ENCODE data around the gene CCDC102B. TPM values are rescaled to one million over a fixed set of nuclear protein-coding genes. Genes with fewer than 3 reads are reported as not detected.
"Not testable (repeated sequence)": the region's sequence is repeated elsewhere in the genome, so short reads cannot be mapped to it uniquely, and the experiment has no call there.

The CCDC102B gene
- total RNA-seq, 2 experiments from 2014 or later: 1.8 to 2.3 TPM

DNA sequence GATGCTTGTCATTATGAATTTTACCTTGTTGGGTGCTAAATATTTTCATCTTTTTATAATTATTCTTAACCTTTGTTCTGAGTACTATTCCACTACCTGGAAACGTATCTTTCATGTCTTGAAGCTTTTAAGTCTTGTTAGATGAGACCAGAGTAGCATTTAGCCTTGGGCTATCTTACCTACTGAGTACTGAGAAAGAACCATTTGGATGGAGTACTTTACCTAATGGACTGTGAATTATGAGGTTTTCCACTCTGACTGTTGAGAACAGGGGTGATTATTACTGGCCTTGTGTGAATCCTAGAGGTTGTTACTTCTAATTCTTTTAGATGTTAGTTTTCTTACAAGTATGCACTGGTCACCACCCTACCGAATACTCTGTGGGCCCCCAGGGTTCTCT lies 63.5 kb downstream of the CCDC102B start:
- CTCF ChIA-PET: no interaction called here
- intact Hi-C loops (cut with DNase I, micrococcal nuclease): no loop called here
- no peaks in the 10 kb centered on the region for H3K4me1 Mint-ChIP-seq
- no peak for DNase-seq
- ATAC-seq: no peak
- POLR2A ChIA-PET: no interaction called here
- no peak overlapping the region for H3K4me3 Mint-ChIP-seq
- no peaks in the 10 kb centered on the region for H3K36me3 Mint-ChIP-seq (ENCODE audit: low read depth)
- H3K27me3 Mint-ChIP-seq: no peaks in the 10 kb centered on the region
- H3K9me3 Mint-ChIP-seq (ENCODE audit: low read depth): no peaks in the 10 kb centered on the region
- no peak overlapping the region for H3K27ac Mint-ChIP-seq

DNA sequence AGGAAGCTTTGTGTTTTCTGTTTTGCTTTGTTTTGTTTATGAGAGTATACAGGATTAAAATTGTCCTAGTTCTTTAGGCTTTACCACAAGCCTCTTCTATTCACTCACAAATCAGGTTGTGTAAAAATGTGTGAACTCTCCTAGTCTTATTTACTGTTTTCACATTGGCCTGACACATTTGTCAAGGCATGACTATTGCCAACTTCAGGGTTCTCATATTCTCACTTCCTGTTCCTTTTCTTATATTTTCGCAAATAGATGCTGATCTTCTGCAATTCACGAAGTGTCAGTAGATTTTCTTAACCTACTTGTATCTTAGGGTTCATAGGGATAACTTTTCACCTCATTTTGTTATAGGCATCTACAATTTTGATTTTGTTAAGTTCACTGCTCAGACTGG lies 67.1 kb downstream of the CCDC102B start:
- ChIA-PET CTCF (no interaction called here), POLR2A (no interaction called here)
- Mint-ChIP-seq H3K36me3 (ENCODE audit: low read depth) (no peaks in the 10 kb centered on the region), H3K9me3 (ENCODE audit: low read depth) (no peaks in the 10 kb centered on the region), H3K4me1 (no peaks in the 10 kb centered on the region), H3K27ac (no peak overlapping the region), H3K4me3 (no peak overlapping the region), H3K27me3 (no peaks in the 10 kb centered on the region)
- intact Hi-C loops (cut with DNase I, micrococcal nuclease): no loop called here
- DNase-seq (no peak), ATAC-seq (no peak)

DNA sequence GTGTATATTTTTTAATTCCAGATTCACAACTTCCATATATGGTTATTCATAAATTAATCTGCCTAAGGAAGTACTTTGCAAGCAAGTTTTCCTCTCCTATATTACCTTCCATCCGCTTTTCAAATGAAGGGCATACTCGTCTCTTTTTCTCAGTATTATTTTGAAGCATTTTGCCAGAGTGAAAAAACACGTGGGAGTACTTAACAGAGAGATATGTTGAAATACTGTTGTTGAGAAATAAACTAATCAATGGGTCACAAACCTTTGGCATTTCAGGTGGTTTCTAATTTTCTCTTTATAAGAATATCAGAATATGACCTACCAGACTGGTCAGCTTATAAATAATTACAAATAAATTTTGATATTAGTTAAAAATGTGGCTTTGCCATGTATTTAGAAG lies 67.6 kb downstream of the CCDC102B start:
- no peak overlapping the region for H3K4me3 Mint-ChIP-seq
- DNase-seq (no peak), ATAC-seq (no peak)
- no peak overlapping the region for H3K27ac Mint-ChIP-seq
- H3K36me3 Mint-ChIP-seq (ENCODE audit: low read depth): no peaks in the 10 kb centered on the region
- POLR2A ChIA-PET: no interaction called here
- H3K9me3 Mint-ChIP-seq (ENCODE audit: low read depth): no peaks in the 10 kb centered on the region
- H3K4me1 Mint-ChIP-seq: no peaks in the 10 kb centered on the region
- CTCF ChIA-PET: no interaction called here
- no peaks in the 10 kb centered on the region for H3K27me3 Mint-ChIP-seq
- intact Hi-C loops (cut with DNase I, micrococcal nuclease): no loop called here

DNA sequence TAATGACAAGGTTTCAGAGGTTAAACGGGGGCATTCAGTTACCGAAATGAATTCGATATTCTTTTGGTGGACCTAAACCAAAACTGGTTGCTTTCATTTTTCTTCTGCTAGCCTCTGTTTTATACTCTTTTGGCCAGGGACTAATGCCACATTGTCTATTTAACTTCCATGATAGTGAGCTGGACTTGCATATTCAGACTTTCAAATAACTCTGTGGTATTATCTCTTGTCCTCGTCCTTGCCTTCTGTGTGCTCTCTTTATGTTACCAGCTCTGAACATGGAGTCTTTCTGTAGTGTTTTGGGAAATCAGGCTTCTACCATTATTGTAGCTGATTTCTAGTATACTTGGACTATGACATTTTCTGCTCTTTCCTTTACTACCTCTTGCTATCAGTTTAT lies 75.1 kb downstream of the CCDC102B start:
- ChIA-PET POLR2A (no interaction called here), CTCF (interaction anchor here (0.6 kb wide), 1 partner anchor 141 kb away, joined by 3 read pairs; no protein-coding TSS in a partner anchor)
- H3K27ac Mint-ChIP-seq: no peak overlapping the region
- ATAC-seq: no peak
- no peak overlapping the region for H3K4me3 Mint-ChIP-seq
- DNase-seq: no peak
- intact Hi-C loops (cut with DNase I, micrococcal nuclease): no loop called here
- H3K9me3 Mint-ChIP-seq (ENCODE audit: low read depth): no peaks in the 10 kb centered on the region
- no peaks in the 10 kb centered on the region for H3K4me1 Mint-ChIP-seq
- H3K36me3 Mint-ChIP-seq (ENCODE audit: low read depth): no peaks in the 10 kb centered on the region
- no peaks in the 10 kb centered on the region for H3K27me3 Mint-ChIP-seq

DNA sequence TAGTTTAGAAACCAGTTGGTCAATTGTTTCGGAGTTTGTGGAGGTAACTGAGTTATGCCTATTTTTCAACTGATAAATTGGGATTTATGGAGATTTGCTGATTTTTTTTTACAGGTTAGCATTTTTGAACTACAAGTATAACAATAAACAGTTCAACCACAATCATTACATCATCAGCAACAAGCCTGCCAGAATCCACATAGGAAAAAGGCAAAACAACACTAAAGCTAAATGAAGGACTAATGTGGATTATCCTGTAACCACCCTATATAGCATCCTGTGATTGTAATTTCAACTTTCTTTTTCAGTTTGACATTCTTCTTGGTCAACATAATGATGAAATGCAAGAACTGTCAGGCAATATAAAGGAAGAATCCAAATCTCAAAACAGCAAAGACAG lies 76.5 kb downstream of the CCDC102B start:
- intact Hi-C loops (cut with DNase I, micrococcal nuclease): no loop called here
- no peaks in the 10 kb centered on the region for H3K4me1 Mint-ChIP-seq
- no peak overlapping the region for H3K4me3 Mint-ChIP-seq
- CTCF ChIA-PET: no interaction called here
- H3K27ac Mint-ChIP-seq: no peak overlapping the region
- H3K9me3 Mint-ChIP-seq (ENCODE audit: low read depth): no peaks in the 10 kb centered on the region
- H3K36me3 Mint-ChIP-seq (ENCODE audit: low read depth): no peaks in the 10 kb centered on the region
- DNase-seq (no peak), ATAC-seq (no peak)
- no peaks in the 10 kb centered on the region for H3K27me3 Mint-ChIP-seq
- POLR2A ChIA-PET: no interaction called here

DNA sequence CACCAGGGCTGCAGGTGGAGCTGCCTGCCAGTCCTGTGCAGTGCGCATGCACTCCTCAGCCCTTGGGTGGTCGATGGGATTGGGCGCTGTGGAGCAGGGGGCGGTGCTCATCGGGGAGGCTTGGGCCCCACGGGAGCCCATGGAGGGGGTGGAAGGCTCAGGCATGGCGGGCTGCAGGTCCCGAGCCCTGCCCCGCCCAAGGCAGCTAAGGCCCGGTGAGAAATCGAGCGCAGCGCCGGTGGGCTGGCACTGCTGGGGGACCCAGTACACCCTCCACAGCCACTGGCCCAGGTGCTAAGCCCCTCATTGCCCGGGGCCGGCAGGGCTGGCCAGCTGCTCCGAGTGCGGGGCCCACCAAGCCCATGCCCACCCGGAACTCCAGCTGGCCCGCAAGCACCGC lies 82.1 kb downstream of the CCDC102B start:
- H3K36me3 Mint-ChIP-seq (ENCODE audit: low read depth); H3K27me3 Mint-ChIP-seq; H3K9me3 Mint-ChIP-seq (ENCODE audit: low read depth); H3K27ac Mint-ChIP-seq; ATAC-seq; intact Hi-C loops (cut with DNase I, micrococcal nuclease); CTCF ChIA-PET; DNase-seq; POLR2A ChIA-PET; H3K4me1 Mint-ChIP-seq; H3K4me3 Mint-ChIP-seq: not testable (repeated sequence)

DNA sequence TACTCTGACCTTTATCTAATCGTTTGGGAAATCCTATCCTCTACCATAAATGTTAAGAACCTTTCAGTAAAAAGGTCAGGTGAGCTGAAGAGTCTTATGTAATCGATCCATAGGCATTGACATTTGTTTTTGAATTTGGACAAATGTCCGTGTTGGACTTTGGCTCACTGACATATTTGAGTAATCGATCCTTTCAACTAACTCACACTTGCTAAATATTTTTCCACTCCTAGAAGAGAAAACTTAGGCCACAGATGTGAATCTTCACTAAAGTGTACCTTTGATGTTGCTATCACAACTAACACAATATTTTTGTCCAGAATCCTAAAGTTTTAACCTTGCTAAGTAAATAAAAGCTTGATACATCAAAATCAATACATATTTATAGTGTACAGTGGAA lies 89.5 kb downstream of the CCDC102B start:
- no peaks in the 10 kb centered on the region for H3K4me1 Mint-ChIP-seq
- no peaks in the 10 kb centered on the region for H3K27me3 Mint-ChIP-seq
- ATAC-seq: no peak
- H3K27ac Mint-ChIP-seq: no peak overlapping the region
- intact Hi-C loops (cut with DNase I, micrococcal nuclease): no loop called here
- DNase-seq: no peak
- no peak overlapping the region for H3K4me3 Mint-ChIP-seq
- ChIA-PET CTCF (no interaction called here), POLR2A (no interaction called here)
- no peaks in the 10 kb centered on the region for H3K9me3 Mint-ChIP-seq (ENCODE audit: low read depth)
- no peaks in the 10 kb centered on the region for H3K36me3 Mint-ChIP-seq (ENCODE audit: low read depth)

DNA sequence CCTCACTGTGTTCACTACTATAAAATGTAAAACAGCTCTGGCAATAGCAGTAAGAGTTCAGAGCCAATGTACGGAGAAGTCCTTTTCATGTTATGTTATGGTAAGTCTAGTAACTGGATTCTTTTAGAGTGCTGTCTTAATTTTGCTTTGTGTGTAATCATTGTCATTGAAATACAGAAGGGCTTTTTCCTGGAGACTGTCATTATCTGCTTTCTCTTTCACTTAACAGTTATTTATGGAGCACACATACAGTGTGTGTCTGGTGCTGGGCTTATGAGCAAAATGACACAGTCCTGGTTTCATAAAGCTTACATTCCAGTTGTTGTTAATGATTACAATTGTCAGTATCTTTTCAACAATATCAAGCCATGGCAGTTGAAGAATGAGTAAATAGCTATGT lies 95.5 kb downstream of the CCDC102B start:
- ATAC-seq (no peak), DNase-seq (no peak)
- H3K9me3 Mint-ChIP-seq (ENCODE audit: low read depth): no peaks in the 10 kb centered on the region
- no peaks in the 10 kb centered on the region for H3K36me3 Mint-ChIP-seq (ENCODE audit: low read depth)
- POLR2A ChIA-PET: no interaction called here
- intact Hi-C loops (cut with DNase I, micrococcal nuclease): no loop called here
- H3K27ac Mint-ChIP-seq: no peak overlapping the region
- H3K4me1 Mint-ChIP-seq: no peaks in the 10 kb centered on the region
- CTCF ChIA-PET: interaction anchor here (0.7 kb wide), 1 partner anchor 1200 kb away, joined by 3 read pairs; no protein-coding TSS in a partner anchor
- no peak overlapping the region for H3K4me3 Mint-ChIP-seq
- H3K27me3 Mint-ChIP-seq: no peaks in the 10 kb centered on the region

DNA sequence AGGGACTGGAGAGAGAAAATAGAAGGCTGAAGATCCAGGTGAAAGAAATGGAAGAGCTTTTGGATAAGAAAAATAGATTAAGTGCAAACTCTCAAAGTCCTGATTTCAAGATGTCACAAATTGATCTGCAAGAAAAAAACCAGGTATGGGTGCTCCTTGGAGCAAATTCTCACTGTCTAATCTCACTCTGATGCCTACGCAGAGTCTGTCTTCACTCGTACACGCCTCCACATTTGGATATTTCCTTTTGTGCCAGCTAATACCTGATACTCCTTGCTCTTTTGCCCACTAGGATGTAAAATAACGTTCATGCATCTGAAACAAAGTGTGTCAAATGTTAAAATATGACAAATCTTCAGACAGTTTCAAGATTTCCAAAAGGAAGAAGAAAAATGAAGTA lies 99.4 kb downstream of the CCDC102B start:
- no peak overlapping the region for H3K27ac Mint-ChIP-seq
- ChIA-PET CTCF (interaction anchor here (0.7 kb wide), 1 partner anchor 11 kb away, joined by 3 read pairs; no protein-coding TSS in a partner anchor), POLR2A (no interaction called here)
- DNase-seq (no peak), ATAC-seq (no peak)
- no peak overlapping the region for H3K4me3 Mint-ChIP-seq
- no peaks in the 10 kb centered on the region for H3K9me3 Mint-ChIP-seq (ENCODE audit: low read depth)
- H3K27me3 Mint-ChIP-seq: no peaks in the 10 kb centered on the region
- no peaks in the 10 kb centered on the region for H3K4me1 Mint-ChIP-seq
- intact Hi-C loops (cut with DNase I, micrococcal nuclease): no loop called here
- no peaks in the 10 kb centered on the region for H3K36me3 Mint-ChIP-seq (ENCODE audit: low read depth)

DNA sequence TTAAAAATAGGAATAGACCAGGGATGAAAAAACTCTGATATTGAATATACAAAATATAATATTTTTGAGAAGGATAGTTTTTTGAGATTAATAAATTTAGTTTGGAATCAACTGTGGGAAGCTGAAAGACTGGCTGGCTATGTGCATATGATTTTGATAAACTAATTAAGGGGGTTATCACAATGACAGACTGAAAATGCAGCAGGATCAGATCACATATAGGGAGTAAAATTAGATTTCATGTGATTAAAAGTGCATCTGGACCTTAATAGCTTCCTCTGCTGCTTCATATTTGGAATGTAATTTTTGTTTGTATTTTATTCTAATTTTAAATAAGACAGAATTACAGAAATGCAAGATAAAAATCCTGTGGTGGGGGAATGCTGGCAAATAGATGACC lies 111.7 kb downstream of the CCDC102B start:
- POLR2A ChIA-PET: no interaction called here
- Mint-ChIP-seq H3K4me3 (no peak overlapping the region), H3K4me1 (no peaks in the 10 kb centered on the region), H3K27ac (no peak overlapping the region), H3K9me3 (ENCODE audit: low read depth) (peaks cover 2% of the 10 kb centered on the region), H3K36me3 (ENCODE audit: low read depth) (no peaks in the 10 kb centered on the region), H3K27me3 (no peaks in the 10 kb centered on the region)
- CTCF ChIA-PET: no interaction called here
- intact Hi-C loops (cut with DNase I, micrococcal nuclease): no loop called here
- no peak for ATAC-seq
- DNase-seq: no peak

DNA sequence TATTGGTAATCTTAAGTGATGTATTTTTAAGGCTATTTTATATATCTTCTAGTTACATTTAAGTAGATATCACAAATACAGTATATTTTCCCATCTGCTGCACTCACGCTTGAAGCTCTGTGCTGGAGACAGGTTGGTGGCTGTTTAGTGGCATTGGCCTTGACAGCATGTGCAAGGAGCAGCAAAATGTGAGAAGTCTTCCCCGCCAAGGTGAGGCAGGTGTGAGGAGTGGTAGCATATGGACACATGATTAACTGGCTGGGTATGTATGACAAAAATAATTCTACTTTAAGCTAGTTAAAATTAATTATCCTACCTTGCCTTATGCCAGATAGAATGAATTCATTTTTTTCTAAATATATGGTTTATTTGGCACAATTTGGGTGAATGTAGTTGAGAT lies 117.2 kb downstream of the CCDC102B start:
- H3K9me3 Mint-ChIP-seq (ENCODE audit: low read depth): peaks cover 2% of the 10 kb centered on the region
- intact Hi-C loops (cut with DNase I, micrococcal nuclease): no loop called here
- CTCF ChIA-PET: no interaction called here

DNA sequence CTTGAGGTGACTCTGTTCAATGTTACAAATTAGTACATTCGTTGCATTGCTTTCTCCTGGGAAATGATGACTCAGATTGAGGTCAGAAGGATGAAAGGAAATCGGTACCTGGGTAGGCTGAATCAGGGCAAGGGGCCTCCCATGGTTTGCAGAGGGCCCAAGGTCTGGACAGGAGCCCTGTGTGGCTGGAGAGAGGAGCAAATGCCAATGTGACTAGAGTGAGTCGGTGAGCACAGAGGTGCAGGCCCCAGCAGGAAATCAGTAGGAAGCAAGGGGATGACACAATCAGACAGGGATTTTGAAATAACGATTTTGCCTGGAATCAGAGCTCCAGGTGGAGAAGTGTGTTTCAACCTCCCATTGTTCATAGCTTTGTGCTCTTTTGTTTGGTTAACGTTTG lies 118.9 kb downstream of the CCDC102B start:
- ATAC-seq: peak; percentile 60
- no peak overlapping the region for H3K27ac Mint-ChIP-seq
- no peak overlapping the region for H3K4me3 Mint-ChIP-seq
- intact Hi-C loops (cut with DNase I, micrococcal nuclease): no loop called here
- ChIA-PET CTCF (interaction anchor here (0.6 kb wide), 1 partner anchor 1466 kb away, joined by 4 read pairs; no protein-coding TSS in a partner anchor), POLR2A (no interaction called here)
- no peaks in the 10 kb centered on the region for H3K9me3 Mint-ChIP-seq (ENCODE audit: low read depth)
- peaks cover 4% of the 10 kb centered on the region for H3K4me1 Mint-ChIP-seq
- H3K27me3 Mint-ChIP-seq: no peaks in the 10 kb centered on the region
- peak; percentile 9 for DNase-seq
- H3K36me3 Mint-ChIP-seq (ENCODE audit: low read depth): no peaks in the 10 kb centered on the region

More for the DNA sequence above, 117.2 kb downstream of the CCDC102B start:
- H3K4me1 Mint-ChIP-seq: peaks cover 4% of the 10 kb centered on the region
- DNase-seq (no peak), ATAC-seq (no peak)
- H3K36me3 Mint-ChIP-seq (ENCODE audit: low read depth): no peaks in the 10 kb centered on the region
- H3K27me3 Mint-ChIP-seq: no peaks in the 10 kb centered on the region
- POLR2A ChIA-PET: no interaction called here
- H3K27ac Mint-ChIP-seq: no peak overlapping the region
- no peak overlapping the region for H3K4me3 Mint-ChIP-seq

DNA sequence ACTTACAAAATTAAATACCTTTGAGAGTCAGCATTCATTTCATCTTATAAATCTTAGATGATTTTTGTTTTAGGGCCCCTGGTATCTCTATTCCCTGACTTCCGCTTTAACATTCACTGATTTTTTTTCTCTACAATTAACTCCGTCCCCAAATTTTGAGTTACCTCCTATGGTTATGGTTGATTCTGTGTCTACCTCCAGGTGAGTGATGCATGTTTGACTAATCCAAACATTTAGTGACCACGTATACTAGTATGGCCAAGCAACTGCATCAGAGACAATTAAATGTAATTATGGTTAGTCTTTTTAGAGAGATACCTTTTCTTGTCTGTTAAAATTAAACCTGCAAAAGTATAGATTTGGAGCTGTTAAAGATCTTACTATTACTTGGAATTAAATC lies 120.3 kb downstream of the CCDC102B start:
- Mint-ChIP-seq H3K4me3 (no peak overlapping the region), H3K4me1 (peaks cover 4% of the 10 kb centered on the region), H3K27me3 (no peaks in the 10 kb centered on the region), H3K9me3 (ENCODE audit: low read depth) (no peaks in the 10 kb centered on the region), H3K27ac (no peak overlapping the region), H3K36me3 (ENCODE audit: low read depth) (no peaks in the 10 kb centered on the region)
- ChIA-PET CTCF (no interaction called here), POLR2A (no interaction called here)
- no peak for DNase-seq
- intact Hi-C loops (cut with DNase I, micrococcal nuclease): no loop called here
- ATAC-seq: no peak
